Body of pancreas (tissue), 4 donors: Measurements from ENCODE around the gene GRHL1.

Experiments used
- POLR2A ChIP-seq, 3 donors: fragments of 450-650 bp; IDR thresholded peaks; one replicate each; pipeline ENCODE4 v1.6.1; 2016; ENCODE audit warnings: antibody characterized with exemption in 3 of 3, mild to moderate bottlenecking in 2 of 3
- TF ChIP-seq, protein P1 (sequence below), 7 experiments: fragments of 450-650 bp in 4 of 7; fragments of 200-600 bp in 3 of 7; sonication (generic) in 3 of 7; IDR thresholded peaks; one replicate each; pipeline ENCODE4 v1.5.1; 2016 to 2019; ENCODE audit warnings: antibody characterized with exemption in 7 of 7

DNA sequence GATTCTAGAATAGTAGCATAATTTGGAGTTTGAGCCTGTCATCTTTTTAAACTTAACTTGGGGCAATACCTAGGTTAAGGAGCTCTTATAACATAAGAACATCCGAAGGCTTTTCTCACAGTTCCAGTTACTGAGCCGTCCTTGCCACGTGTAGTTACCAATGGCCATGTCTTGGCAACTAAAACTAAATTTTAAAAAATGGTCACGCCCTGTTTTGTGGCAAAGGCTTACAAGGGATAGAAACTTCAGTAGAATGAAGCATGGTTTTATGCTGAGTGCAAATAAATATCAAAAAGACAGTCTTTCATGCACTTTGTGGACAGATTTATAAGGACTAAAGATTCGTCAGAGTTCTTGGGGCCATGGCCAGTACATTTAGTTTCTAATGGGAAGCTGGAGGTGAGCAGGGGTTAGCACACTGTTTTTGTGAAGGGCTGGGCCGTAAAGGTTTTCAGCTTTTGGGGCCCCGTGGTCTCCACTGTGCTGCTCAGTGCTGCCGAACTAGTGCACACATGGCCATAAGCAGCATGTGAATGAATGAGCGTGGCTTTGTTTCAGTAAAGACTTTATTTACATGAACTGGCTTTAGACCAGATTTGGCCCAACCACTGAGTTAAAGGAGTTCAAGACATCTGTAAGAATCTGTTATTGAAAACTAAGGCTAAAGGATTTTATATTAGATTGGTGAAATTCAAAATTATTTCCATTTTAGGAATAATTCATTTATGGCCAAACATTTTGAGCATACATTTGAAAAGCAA is 41.1 kb downstream of the GRHL1 start:
- TF ChIP-seq, protein P1, sequence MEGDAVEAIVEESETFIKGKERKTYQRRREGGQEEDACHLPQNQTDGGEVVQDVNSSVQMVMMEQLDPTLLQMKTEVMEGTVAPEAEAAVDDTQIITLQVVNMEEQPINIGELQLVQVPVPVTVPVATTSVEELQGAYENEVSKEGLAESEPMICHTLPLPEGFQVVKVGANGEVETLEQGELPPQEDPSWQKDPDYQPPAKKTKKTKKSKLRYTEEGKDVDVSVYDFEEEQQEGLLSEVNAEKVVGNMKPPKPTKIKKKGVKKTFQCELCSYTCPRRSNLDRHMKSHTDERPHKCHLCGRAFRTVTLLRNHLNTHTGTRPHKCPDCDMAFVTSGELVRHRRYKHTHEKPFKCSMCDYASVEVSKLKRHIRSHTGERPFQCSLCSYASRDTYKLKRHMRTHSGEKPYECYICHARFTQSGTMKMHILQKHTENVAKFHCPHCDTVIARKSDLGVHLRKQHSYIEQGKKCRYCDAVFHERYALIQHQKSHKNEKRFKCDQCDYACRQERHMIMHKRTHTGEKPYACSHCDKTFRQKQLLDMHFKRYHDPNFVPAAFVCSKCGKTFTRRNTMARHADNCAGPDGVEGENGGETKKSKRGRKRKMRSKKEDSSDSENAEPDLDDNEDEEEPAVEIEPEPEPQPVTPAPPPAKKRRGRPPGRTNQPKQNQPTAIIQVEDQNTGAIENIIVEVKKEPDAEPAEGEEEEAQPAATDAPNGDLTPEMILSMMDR (IDR thresholded peaks at IDR 0.05): no peak
- no peak for TF ChIP-seq POLR2A (IDR thresholded peaks at IDR 0.05)
